Choroid plexus epithelial cell (primary cell): Measurements from ENCODE around the gene RBM43.

Experiments
- DNase-seq: peaks from one replicate; pipeline ENCODE4 v3.0.0-alpha.2; 2010; ENCODE audit warnings: low read depth
- H3K4me3 ChIP-seq: 2 replicates; pipeline ENCODE4 v1.5.1; 2011; ENCODE audit warnings: low read depth, mild to moderate bottlenecking, control low read depth, low read length, moderate library complexity
- CTCF ChIP-seq: conservative IDR thresholded peaks from 2 replicates; pipeline ENCODE4 v1.5.1; 2011; ENCODE audit warnings: low read depth, mild to moderate bottlenecking, control low read depth, inconsistent platforms, low read length, moderate library complexity

Gene RBM43

GRCh38 chr2:151282401-151282800 lies 20.7 kb upstream of the RBM43 start:
- H3K4me3 ChIP-seq, result no peak overlapping the region
- no peak for DNase-seq
- TF ChIP-seq CTCF, result no peak

- H3K4me3 ChIP-seq, result no peak overlapping the region
- DNase-seq, result peak; percentile 35
- no peak for TF ChIP-seq CTCF
Observed at GRCh38 chr2:151280271-151280670, 18.6 kb upstream of the RBM43 start.

- no peak for DNase-seq
- H3K4me3 ChIP-seq, result no peak overlapping the region
- no peak for TF ChIP-seq CTCF
Observed at GRCh38 chr2:151278487-151278886, 16.8 kb upstream of the RBM43 start.

GRCh38 chr2:151277067-151277466 lies 15.4 kb upstream of the RBM43 start:
- DNase-seq, result no peak
- no peak overlapping the region for H3K4me3 ChIP-seq
- TF ChIP-seq CTCF, result no peak

GRCh38 chr2:151275291-151275690 lies 13.6 kb upstream of the RBM43 start:
- DNase-seq, result no peak
- no peak for TF ChIP-seq CTCF

GRCh38 chr2:151271824-151272223 lies 10.2 kb upstream of the RBM43 start:
- DNase-seq, result no peak
- H3K4me3 ChIP-seq, result no peak overlapping the region
- no peak for TF ChIP-seq CTCF

More at GRCh38 chr2:151275291-151275690, 13.6 kb upstream of the RBM43 start:
- H3K4me3 ChIP-seq, result no peak overlapping the region

- no peak overlapping the region for H3K4me3 ChIP-seq
- no peak for DNase-seq
- no peak for TF ChIP-seq CTCF
Observed at GRCh38 chr2:151269798-151270568, 8.3 kb upstream of the RBM43 start.
